Myocyte (in vitro differentiated cells): ENCODE data around the gene DEPDC1B. TPM values are rescaled to one million over a fixed set of nuclear protein-coding genes. Genes with fewer than 3 reads are reported as not detected.
"Not testable (repeated sequence)": the region's sequence is repeated elsewhere in the genome, so short reads cannot be mapped to it uniquely, and the experiment has no call there.

Source experiments
- DNase-seq: peaks from one replicate; pipeline ENCODE4 v3.0.0-alpha.2; 2012; ENCODE audit warnings: low read depth
- polyA plus RNA-seq: library from polyadenylated mRNA; unstranded; fragments of >200 nt; gene quantifications from one replicate; pipeline ENCODE4 v1.2.1, GENCODE V29; 2012; ENCODE audit warnings: missing spikeins
- total RNA-seq: library from RNA; depleted of rRNA; stranded (reverse); fragments of >200 nt; gene quantifications from 2 replicates; pipeline ENCODE4 v1.2.3, GENCODE V29; 2014

DEPDC1B gene
- total RNA-seq = 0.68 and 0.99 TPM in 2 replicates
- polyA plus RNA-seq = 0.44 TPM

GRCh38 chr5:60699609-60700415 lies at the start of gene DEPDC1B:
Gene DEPDC1B, minus strand, starts transcription at chr5:60700166. Its CDS starts 73 bp downstream, at chr5:60700093.
- DNase-seq = peak; percentile 91

DNA sequence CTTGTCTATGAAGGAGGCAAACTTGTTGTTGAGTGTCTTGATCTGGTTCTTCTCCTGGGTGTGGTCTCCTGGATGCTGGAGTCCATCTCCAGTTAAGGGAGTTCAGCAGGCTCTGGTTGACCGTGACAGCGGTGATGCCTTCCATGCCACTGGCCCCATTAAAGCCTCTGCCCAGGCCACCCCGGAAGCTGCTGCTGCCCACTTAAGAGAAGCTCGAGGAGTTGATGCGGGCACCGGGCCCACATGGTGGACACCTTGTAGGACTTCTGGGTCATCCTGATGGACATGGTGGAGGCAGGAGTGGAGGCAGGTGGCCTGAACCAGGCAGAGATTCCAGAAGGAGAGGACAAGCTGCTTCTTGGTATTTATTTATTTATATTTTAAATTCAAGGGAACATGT lies 44.7 kb upstream of the DEPDC1B start:
- DNase-seq = no peak

DNA sequence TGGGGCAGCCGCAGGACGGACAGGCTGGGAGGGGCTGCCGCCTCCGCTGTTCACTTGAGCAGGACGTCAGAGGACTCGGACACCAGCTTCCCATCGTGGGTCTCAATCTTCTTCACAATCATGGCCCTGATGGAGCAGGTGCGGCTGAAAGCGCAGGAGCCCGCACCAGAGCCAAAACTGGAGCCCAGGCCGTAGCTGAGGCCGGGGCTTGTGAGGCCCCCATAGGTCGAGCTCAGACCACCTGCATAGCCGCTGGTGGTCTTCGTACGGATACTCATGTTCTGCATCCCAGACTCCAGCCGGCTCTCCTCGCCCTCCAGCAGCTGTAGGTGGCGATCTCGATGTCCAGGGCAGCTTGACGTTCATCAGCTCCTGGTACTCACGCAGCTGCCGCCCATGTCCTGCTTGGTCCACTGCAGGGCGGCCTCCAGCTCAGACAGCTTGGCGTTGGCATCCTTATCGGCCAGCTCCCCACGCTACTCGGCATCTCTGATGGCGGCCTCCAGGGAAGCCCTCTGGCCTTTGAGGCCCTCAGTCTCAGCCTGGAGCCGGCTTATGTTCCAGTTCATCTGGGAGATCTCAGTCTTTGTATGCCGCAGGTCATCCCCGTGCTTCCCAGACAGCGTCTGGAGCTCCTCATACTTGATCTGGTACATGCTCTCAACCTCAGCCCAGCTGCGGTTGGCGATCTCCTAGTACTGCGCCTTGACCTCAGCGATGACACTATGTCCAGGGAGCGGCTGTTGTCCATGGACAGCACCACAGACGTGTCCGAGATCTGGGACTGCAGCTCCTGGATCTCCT lies 43.7 kb upstream of the DEPDC1B start:
- DNase-seq = no peak

DNA sequence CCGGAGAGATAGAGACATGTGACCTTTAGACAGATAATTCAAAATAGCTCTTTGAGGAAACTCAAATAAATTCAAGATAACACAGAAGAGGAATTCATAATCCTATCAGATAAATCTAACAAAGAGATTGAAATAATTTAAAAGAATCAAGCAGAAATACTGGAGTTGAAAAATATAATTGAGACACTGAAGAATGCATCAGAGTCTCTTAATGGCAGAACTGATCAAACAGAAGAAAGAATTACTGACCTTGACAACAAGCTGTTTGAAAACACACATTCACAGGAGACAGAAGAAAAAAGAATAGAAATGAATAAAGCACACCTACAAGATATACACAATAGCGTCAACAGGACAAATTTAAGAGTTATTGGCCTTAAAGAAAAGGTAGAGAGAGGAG lies 40.4 kb upstream of the DEPDC1B start:
- no peak for DNase-seq

DNA sequence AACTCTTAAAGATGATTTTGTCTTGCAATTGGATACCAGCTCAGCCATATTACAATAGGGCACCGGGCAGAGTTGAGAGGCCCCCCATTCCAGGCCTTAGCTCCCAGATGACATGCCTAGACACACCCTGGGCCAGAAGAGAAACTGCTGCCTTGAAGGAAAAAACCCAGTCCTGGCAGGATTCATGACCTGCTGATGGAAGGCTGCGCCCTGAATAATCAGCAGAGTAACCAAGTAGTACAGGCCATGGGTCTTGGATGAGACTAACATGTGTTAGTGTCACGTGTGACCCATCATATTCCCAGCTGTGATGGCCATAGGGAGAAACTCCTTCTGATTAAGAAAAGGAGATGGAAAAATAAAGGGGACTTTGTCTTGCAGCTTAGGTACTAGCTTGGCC lies 39.0 kb upstream of the DEPDC1B start:
- no peak for DNase-seq

- DNase-seq = no peak
Observed at GRCh38 chr5:60738461-60738860, 38.5 kb upstream of the DEPDC1B start.

DNA sequence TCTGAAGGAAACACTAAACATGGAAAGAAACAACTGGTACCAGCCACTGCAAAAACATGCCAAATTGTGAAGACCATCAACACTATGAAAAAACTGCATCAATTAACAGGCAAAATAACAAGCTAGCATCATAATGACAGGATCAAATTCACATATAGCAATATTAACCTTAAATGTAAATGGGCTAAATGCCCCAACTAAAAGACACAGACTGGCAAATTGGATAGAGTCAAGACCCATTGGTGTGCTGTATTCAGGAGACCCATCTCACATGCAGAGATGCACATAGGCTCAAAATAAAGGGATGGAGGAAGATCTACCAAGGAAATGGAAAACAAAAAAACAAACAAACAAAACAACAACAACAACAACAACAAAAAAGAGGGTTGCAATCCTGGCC lies 30.9 kb upstream of the DEPDC1B start:
- not testable (repeated sequence) for DNase-seq

DNA sequence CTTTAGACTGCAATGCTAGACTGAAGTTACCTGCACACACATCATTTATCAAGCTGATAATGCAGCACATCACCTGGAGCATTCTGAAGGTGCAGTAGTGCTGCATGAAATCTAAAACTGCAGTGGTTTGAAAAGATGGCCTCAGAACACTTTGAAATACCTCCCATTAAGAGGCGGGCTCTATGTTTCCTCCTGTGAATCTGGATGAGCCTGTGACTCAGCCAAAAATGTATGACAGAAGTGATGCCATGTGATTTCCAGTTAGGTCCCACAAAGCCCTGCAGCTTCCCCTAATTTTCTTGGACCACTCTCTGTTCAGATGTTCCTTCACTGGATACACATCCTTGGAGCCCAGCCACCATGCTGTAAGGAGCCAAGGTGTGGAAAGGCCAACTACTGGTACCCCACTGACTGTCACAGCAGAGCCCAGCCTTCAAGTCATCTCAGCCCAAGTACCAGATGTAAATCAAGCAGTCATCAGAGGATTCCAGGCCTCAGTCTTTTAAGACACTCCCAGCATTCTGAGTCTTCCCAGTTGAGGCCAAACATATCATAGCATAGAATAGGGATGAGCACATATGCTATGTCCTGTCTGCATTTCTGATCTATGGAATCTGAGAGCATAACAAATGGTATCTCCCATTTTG lies 27.2 kb upstream of the DEPDC1B start:
- no peak for DNase-seq

GRCh38 chr5:60724126-60724525 lies 24.2 kb upstream of the DEPDC1B start:
- DNase-seq = no peak

GRCh38 chr5:60722416-60722815 lies 22.4 kb upstream of the DEPDC1B start:
- no peak for DNase-seq

GRCh38 chr5:60719329-60719728 lies 19.4 kb upstream of the DEPDC1B start:
- DNase-seq = no peak

GRCh38 chr5:60718166-60718892 lies 18.4 kb upstream of the DEPDC1B start:
- no peak for DNase-seq

- DNase-seq = not testable (repeated sequence)
Observed at GRCh38 chr5:60715201-60715928, 15.4 kb upstream of the DEPDC1B start.

GRCh38 chr5:60712950-60713349 lies 13.0 kb upstream of the DEPDC1B start:
- DNase-seq = no peak

GRCh38 chr5:60711892-60712291 lies 11.9 kb upstream of the DEPDC1B start:
- not testable (repeated sequence) for DNase-seq

- DNase-seq = no peak
Observed at GRCh38 chr5:60710362-60710761, 10.4 kb upstream of the DEPDC1B start.

- DNase-seq = no peak
Observed at GRCh38 chr5:60705144-60705543, 5.2 kb upstream of the DEPDC1B start.

DNA sequence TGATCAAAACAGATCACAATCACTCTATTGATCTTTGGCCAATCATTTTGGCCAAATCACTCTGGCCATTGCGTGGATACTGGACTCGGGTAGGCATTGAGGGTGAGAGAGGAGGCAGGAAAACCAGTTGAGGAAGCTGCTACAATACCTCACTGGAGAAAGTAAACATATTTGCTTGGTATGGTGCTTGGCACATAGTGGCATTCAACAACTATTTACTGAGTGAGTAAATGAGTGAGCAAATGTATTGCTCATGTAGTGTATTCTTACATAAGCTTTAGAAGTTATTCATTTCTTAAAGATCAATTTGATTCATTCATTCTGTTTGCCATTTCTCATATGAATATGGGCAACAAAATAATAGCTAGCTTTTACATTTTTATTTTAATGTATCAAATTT lies 4.0 kb upstream of the DEPDC1B start:
- no peak for DNase-seq

DNA sequence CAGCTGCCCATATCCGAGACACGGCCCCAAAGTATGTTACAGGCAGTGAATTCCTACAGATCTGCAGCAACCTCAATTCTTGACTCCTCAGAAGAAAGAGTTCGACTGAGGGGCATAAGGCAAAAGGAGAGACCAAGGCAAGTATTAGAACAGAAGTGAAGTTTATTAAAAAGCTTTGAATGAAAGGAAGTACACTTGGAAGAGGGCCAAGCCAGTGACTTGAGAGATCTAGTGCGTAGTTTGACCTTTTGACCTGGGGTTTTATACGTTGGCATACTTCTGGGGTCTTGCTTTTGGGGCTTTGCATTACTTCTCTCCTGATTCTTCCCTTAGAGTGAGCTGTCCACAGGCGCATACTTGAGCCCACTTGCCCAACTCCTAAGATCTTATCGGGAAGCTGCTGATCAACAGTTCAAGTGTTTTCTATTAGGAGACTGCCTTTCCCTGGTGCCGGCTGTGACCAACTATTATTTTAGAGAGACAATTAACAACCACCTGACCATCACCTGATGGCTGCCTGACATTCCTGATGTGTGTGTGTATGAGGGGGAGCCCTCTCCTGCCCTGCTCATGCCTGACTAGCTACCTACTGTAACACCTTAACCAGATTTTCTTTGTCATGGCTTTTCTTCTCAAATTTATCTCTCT lies 1.5 kb upstream of the DEPDC1B start:
- no peak for DNase-seq

- peak; percentile 34 for DNase-seq
Observed at GRCh38 chr5:60700416-60700757, 421 bp upstream of the DEPDC1B start.
